HG03159 (cell line): Measurements from ENCODE around the gene TLN1.

Experiments used
- ATAC-seq: cut with Tn5 transposase; IDR thresholded peaks from one replicate; pipeline ENCODE4 v1.9.1; 2021; ENCODE audit warnings: mild to moderate bottlenecking, moderate library complexity; ENCODE audit not compliant: unreplicated experiment

The TLN1 gene

GRCh38 chr9:35729101-35729500 lies 2.9 kb downstream of the TLN1 start:
- ATAC-seq, result no peak

GRCh38 chr9:35728041-35728971 lies 3.7 kb downstream of the TLN1 start:
- no peak for ATAC-seq

GRCh38 chr9:35727676-35728040 lies 4.3 kb downstream of the TLN1 start:
- no peak for ATAC-seq

DNA sequence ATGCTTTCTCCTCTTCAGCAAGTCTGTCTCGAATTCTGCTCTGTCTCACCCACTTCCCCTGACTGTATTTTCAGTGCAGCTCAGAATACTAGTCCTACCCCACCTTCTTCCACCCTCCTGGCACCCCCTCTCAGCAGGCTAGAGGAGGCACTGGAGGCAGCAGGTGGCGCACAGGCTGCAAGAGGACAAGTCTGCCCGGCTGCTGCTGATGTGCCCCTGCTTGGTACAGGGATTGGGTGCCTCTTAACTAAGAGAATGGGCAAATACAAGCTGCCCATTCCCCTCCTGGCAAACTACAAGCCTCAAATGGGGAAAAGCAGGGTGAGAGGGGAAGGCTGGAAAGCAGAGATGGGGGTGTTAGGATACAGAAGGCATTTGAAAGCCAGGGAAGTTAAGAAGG lies 5.1 kb downstream of the TLN1 start:
- no peak for ATAC-seq

- no peak for ATAC-seq
These were observed 6.6 kb downstream of the TLN1 start for GRCh38 chr9:35725362-35725761.

- ATAC-seq, result no peak
These were observed 8.1 kb downstream of the TLN1 start for GRCh38 chr9:35723908-35724307.

- no peak for ATAC-seq
These were observed 8.6 kb downstream of the TLN1 start for GRCh38 chr9:35723426-35723825.

- ATAC-seq, result no peak
These were observed 12.4 kb downstream of the TLN1 start for GRCh38 chr9:35719546-35719945.

- no peak for ATAC-seq
These were observed 13.1 kb downstream of the TLN1 start for GRCh38 chr9:35718721-35719511.

DNA sequence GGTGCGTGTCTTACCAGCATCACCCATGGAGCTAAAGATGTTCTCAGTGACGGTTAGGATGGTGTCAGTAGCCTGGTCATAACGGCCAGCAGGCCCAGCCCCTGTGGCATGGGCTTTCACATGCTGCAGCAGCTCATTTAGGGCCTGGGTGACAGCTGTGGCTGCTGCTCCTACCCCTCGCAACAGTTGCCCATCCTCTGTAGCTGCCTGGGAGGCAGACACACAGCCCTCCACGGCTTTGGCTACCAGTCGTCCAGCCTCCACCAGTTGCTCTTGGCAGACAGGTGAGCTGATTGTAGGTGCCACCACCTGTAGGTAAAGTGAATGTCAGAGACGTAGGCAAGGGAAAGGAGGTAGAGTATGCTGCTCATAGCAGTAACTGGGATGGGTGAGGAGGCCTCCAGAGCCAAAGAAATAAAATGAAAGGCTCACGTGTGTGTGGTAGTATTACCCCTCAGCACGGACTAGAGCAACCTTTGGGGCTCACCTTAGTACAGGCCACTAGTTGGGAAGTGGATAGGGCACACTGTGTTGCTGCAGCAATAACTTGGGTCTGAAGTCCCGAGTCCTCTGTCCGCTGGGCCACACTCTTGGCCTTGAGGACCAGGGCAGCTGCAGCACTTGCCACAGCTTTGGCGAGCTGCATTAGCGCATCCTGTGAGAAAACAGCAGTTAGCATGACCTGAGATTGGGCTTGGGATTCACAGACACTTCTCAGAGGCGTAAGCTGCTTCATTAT lies 14.7 kb downstream of the TLN1 start:
- ATAC-seq, result no peak

DNA sequence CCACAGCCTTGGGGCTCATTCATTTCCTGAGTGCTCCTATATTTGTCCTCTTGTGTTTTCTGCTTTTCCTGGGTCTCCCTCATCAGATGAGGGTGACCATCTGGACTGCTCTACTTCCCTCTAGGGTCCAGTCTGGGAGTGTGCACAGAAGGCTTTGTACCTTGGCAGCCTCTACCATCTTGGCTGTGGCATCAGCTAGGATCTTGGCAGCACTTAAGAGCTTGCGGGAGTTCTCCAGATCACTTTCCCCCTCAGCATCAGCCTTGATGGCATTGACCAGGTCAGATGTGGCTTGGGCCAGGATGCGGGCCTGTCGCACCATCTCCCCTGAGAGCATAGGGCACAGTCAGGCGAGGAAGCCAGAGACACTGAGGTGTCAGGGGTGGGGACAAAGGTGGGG lies 15.8 kb downstream of the TLN1 start:
- no peak for ATAC-seq

GRCh38 chr9:35714579-35715252 lies 17.3 kb downstream of the TLN1 start:
- no peak for ATAC-seq

DNA sequence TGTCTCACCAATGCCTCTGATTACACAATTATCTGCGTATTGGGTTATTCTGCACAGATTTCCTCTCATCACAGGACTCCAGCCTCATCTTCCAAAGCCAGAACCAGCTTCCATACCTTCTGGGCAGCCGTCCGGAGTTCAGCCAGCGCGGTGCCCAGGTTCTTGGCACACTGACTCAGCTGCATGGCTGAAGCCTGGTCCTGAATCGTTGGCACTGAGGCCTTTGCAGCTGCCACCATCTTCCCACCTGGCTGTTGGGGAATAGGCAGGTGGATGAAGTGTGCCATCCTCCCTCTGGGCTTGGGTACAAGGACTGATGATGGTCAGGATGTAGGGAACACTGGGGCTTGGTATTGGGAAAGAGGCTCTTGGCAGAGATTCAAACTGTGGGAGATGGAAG lies 17.9 kb downstream of the TLN1 start:
- no peak for ATAC-seq

- ATAC-seq, result no peak
These were observed 18.4 kb downstream of the TLN1 start for GRCh38 chr9:35713578-35713977.

GRCh38 chr9:35712762-35713400 lies 19.1 kb downstream of the TLN1 start:
- no peak for ATAC-seq

DNA sequence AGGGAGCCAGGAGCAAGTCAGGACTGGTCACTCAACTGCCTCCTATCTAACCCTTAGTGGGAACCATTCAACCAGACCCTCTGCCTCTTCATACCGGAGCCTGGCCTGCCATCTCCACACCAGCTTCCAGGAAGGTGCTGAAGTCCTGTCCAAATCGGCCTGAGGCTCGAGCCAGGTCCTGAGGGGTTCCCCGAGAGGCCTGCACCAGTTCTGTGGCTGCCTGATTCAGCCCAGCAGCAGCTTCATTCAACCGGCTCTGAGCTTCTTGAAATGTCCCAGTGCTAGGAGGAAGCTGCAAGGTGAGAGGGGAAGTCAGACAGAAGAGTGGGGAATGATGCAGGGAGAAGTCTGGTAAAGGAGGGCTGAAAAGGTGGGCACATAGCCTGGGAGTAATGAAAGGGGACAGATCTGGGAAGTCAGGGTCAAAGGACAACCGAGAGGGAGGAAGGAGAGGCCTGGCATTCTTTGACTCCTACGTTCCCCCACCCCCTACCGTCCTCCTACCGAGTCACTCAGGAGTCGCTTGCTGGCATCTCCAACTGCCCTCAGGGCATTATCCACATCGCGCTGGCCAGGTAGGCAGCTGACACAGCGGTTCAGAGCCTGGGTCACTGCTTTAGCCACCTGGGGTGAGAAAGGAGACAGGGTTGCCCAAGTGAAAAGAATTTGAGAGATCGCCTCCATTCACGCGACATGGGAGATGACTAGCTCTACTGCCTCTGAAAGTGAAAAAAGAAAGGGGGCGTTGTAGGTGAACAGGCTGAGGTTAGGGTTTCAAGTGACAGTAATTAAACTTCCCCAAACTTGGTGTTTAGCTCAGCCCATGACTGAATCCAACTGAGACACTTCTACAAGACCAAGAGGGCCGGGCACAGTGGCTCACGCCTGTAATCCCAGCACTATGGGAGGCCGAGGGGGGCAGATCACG lies 20.2 kb downstream of the TLN1 start:
- no peak for ATAC-seq

GRCh38 chr9:35710818-35711500 lies 21.0 kb downstream of the TLN1 start:
- ATAC-seq, result no peak

- no peak for ATAC-seq
These were observed 23.8 kb downstream of the TLN1 start for GRCh38 chr9:35708146-35708545.

DNA sequence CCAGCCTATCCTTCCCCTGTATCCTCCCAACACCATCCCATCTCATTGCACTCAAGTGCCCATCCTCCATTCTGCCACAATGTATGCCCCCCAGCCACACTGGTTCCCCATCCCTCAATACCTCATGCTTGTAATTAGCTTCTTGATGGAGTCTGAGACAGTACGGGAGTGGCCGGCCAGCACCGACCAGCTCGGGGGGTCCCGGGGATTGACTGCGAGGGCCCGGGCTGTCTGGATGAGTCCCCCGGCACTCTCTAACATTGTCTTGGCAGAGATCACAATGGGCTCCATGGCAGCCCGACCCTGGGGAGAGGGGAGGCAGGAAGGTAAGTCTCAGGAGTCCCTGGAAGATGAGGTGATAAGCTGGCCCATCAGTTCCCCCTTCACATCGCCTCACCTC lies 25.0 kb downstream of the TLN1 start:
- ATAC-seq, result no peak
